Anterior cingulate cortex (tissue), 58 donors: Measurements from ENCODE around the gene COL21A1.

Experiments used
- DNase-seq, 58 donors: peaks; one replicate each; lab custom pipeline; 2025; lab: John Stamatoyannopoulos, UW

The COL21A1 gene

GRCh38 chr6:56204134-56204533, 43.2 kb downstream of the COL21A1 start:
- DNase-seq, result no peak

GRCh38 chr6:56199956-56200355, 47.4 kb downstream of the COL21A1 start:
- DNase-seq, result no peak

GRCh38 chr6:56193846-56194245, 53.5 kb downstream of the COL21A1 start:
- DNase-seq, result no peak

GRCh38 chr6:56188429-56188828, 59.0 kb downstream of the COL21A1 start:
- no peak for DNase-seq

- no peak for DNase-seq
These were observed 59.7 kb downstream of the COL21A1 start for GRCh38 chr6:56187686-56188085.

- no peak for DNase-seq
These were observed 70.6 kb downstream of the COL21A1 start for GRCh38 chr6:56176741-56177140.

GRCh38 chr6:56173228-56173627, 74.2 kb downstream of the COL21A1 start:
- DNase-seq, result no peak

GRCh38 chr6:56172144-56172543, 75.2 kb downstream of the COL21A1 start:
- DNase-seq, result no peak

GRCh38 chr6:56169366-56169765, 78.0 kb downstream of the COL21A1 start:
- no peak for DNase-seq

GRCh38 chr6:56168596-56168995, 78.8 kb downstream of the COL21A1 start:
- DNase-seq, result no peak

- DNase-seq, result no peak
These were observed 85.3 kb downstream of the COL21A1 start for GRCh38 chr6:56162081-56162480.

- DNase-seq, result no peak
These were observed 86.9 kb downstream of the COL21A1 start for GRCh38 chr6:56160489-56160888.

- no peak for DNase-seq
These were observed 88.8 kb downstream of the COL21A1 start for GRCh38 chr6:56158571-56158970.

- no peak for DNase-seq
These were observed 90.7 kb downstream of the COL21A1 start for GRCh38 chr6:56156643-56157042.

GRCh38 chr6:56155634-56156141, 91.7 kb downstream of the COL21A1 start:
- DNase-seq, result no peak

- DNase-seq, result no peak
These were observed 93.3 kb downstream of the COL21A1 start for GRCh38 chr6:56154076-56154475.

- no peak for DNase-seq
These were observed 94.8 kb downstream of the COL21A1 start for GRCh38 chr6:56152611-56153010.

- DNase-seq, result no peak
These were observed 95.7 kb downstream of the COL21A1 start for GRCh38 chr6:56151609-56152224.

GRCh38 chr6:56148488-56149186, 98.7 kb downstream of the COL21A1 start:
- no peak for DNase-seq

GRCh38 chr6:56147766-56148165, 99.6 kb downstream of the COL21A1 start:
- DNase-seq, result no peak

- DNase-seq, result no peak
These were observed 101.3 kb downstream of the COL21A1 start for GRCh38 chr6:56146086-56146485.

- DNase-seq, result no peak
These were observed 101.8 kb downstream of the COL21A1 start for GRCh38 chr6:56145616-56146015.
